22Rv1 (cell line): ENCODE results near the gene BTBD9.

ENCODE experiments used
- ZFX ChIP-seq: fragments of 450-650 bp; IDR thresholded peaks from 2 replicates; pipeline ENCODE4 v1.6.1; 2017; ENCODE audit warnings: antibody characterized with exemption, borderline replicate concordance
- TF ChIP-seq, protein P1 (sequence below): fragments of 450-650 bp; IDR thresholded peaks from 2 replicates; pipeline ENCODE4 v1.5.1; 2017; ENCODE audit warnings: mild to moderate bottlenecking

DNA sequence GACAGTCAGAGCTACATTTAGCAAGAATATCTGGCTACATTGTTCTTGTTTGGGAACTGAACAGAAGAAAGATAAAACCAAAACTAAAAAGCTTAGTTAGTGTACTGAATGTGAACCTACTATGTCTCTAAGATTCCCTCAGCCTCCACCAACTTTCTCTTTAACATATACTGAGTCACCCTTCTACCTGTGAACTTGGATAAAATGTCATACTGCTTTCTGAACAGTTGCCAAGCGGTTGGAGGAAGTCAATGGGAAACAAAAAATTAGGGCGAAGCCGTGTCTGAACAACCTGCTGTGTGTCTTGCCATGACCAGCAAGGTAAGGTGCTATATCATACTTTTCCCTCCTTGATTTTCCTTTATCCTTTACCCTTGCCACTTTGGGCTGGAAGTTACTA is 243.5 kb downstream of the BTBD9 start:
- TF ChIP-seq, protein P1, sequence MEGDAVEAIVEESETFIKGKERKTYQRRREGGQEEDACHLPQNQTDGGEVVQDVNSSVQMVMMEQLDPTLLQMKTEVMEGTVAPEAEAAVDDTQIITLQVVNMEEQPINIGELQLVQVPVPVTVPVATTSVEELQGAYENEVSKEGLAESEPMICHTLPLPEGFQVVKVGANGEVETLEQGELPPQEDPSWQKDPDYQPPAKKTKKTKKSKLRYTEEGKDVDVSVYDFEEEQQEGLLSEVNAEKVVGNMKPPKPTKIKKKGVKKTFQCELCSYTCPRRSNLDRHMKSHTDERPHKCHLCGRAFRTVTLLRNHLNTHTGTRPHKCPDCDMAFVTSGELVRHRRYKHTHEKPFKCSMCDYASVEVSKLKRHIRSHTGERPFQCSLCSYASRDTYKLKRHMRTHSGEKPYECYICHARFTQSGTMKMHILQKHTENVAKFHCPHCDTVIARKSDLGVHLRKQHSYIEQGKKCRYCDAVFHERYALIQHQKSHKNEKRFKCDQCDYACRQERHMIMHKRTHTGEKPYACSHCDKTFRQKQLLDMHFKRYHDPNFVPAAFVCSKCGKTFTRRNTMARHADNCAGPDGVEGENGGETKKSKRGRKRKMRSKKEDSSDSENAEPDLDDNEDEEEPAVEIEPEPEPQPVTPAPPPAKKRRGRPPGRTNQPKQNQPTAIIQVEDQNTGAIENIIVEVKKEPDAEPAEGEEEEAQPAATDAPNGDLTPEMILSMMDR = no peak
- no peak for TF ChIP-seq ZFX
